Measurements from ENCODE around the gene RGR.

RGR gene

DNA sequence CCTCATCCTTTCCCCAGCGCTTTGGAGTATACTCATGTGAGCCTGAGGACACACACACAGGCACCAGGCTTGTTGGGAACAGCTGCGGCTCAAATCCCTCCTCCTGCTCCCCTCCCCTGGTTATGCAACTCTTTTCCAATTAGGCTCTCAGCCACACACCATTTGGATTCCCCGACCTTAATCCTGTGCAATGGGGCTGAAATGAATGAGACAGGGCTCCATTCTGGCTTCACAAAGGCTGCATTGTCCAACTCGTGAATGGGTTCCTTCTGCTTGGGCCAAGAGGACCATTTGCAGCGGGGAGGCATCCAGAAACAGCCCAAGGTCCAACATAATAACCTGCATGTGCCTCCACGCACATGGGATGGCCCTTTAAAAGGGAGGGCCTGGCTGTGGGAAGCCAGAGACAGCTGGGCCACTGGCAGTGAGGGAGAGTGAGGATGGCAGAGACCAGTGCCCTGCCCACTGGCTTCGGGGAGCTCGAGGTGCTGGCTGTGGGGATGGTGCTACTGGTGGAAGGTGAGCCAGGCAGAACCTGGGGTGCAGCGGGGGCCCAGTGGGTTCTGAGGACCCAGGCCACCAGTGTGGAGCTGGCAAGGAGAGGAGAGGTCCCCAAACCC lies at the start of gene RGR:
RGR (plus strand) TSS at position 403 of the 620 bp plus-strand sequence; CDS start at position 441, 38 bp downstream.
- DNase-seq: no peak

- no peak for DNase-seq
Measured at GRCh38 chr10:84196083-84196482, 48.8 kb upstream of the RGR start.

GRCh38 chr10:84196941-84197340 lies 47.9 kb upstream of the RGR start:
- no peak for DNase-seq

GRCh38 chr10:84197643-84198042 lies 47.2 kb upstream of the RGR start:
- DNase-seq: no peak

DNA sequence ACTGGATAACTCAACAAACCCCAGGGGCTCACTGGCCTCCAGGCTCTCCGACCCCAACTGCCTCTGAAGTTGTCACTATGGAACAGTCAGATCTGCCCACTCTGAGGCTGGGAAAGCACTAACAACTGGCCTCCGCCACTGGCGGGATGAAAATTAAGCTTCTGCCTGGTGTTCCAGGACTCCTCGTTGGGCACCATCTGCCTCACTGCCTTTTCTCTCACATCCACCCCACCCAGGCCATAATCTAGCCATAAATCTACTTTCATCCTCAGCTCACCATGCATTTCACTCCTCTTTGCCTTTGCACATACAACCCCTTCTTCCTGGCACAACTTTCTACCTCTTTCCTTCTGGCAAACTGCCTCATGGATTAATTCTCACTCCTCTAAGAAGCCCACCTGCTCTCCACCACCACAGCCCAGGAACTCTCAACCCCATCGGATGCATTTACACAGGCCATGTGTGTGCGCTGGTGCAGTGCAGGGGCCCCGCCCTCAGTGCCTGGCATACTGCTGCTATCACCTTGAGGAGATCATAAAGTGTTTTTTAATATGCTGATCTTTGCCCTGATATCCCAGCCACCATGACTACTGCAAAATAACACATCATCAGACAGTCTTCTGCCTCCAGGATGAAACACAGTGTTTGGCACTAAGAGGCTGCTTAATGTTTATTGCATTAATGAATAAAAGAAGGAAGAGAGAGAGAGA lies 46.5 kb upstream of the RGR start:
- no peak for DNase-seq

GRCh38 chr10:84200537-84201243 lies 44.2 kb upstream of the RGR start:
- DNase-seq: no peak

GRCh38 chr10:84201244-84201606 lies 43.6 kb upstream of the RGR start:
- no peak for DNase-seq

GRCh38 chr10:84201682-84202081 lies 43.2 kb upstream of the RGR start:
- no peak for DNase-seq

DNA sequence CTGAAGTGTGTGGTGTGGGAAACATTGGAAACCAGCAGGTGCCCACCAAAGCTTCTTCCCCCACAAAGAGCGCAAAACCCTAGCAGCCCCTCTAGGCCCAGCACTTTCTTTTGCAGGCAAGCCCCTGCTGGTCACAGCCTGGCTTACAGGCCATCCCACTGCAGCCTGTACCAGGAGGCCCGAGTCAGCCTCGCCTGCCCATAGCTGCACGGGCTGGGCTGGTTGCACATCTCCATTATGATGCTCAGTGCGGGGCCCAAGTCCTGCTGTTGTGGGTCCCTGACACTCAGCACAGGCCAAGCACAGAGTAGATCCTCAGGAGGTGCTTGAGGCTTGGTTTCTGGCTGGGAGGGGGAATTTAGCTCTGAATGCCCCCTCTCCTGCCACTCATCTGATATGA lies 42.5 kb upstream of the RGR start:
- no peak for DNase-seq

DNA sequence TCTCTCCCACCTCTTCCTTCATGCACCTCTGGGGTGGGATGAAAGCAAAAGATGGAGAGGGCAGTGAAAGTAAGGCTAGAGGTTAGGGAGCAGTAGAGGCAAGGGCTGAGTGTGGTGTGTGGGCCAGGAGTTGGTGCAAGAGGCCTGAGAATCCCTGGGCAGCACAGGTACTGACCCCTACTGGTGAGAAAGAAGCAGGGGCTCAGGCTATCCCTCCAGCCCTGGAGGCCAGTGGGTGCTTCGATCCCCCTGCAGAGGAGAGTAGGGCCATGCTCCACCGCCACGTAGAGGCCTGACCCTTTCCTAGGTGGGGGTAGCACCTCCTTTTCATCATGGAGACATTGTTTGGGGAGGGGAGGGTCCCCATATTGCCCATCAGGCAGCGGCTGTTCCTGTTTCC lies 40.7 kb upstream of the RGR start:
- DNase-seq: no peak

GRCh38 chr10:84204610-84205009 lies 40.2 kb upstream of the RGR start:
- DNase-seq: no peak

DNA sequence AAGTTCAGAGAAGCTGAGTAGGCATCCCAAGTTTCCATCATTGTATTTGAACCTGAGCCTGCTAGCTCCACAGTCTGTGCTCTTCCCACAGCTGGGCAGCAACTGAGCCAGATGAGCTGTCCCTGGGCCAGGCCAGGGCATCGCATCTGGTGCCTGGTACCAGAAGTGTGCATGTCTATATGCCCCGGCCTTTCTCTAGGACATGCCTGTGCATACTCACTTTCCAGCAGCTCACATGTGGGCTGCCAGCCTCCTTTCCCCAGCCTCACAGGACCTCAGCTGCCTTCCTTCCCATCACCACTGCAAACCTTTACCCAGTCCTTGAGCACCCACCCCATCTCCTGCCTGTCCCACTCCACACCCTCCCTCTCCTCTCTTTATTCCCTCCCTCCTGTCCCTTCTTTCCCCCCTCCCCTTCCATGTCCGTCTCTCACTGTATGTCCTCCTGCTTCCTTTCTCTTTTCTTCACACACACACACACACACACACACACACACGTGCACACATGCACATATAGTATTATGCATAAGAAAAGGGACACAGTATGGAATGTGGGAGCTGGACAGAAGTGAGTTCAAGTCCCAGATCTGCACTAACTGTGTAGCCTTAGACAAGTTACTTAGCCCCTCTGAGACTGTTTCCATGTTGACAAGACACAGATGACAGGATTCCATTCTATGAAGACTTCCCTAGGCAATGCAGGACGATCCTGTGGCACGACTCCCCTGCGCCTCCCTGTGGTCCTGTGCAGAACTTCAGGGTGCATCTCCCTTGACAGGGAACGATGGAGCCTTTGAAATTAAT lies 39.6 kb upstream of the RGR start:
- DNase-seq: peak; percentile 63

GRCh38 chr10:84205853-84206525 lies 38.9 kb upstream of the RGR start:
- DNase-seq: no peak

GRCh38 chr10:84208023-84208422 lies 36.8 kb upstream of the RGR start:
- no peak for DNase-seq

DNA sequence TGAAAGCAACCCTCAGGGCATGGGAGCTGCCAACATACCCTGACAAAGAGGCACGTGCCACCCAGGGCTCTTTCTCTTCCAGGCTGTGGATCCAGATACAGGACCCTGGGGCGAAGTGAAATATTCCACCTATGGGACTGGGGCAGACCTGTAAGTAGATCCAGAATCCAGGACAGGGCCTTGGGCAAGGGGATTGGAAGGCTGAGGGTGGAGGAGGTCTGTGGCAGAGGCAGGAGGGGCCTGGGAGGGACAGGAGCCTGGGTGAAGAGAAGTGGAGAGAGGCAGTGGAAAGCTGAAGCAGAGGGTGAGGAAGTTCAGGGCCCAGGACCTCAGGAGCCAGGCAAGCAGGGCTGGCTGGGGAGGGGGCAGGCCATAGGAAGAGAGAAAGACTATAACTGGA lies 33.3 kb upstream of the RGR start:
- DNase-seq: no peak

GRCh38 chr10:84212014-84212413 lies 32.8 kb upstream of the RGR start:
- DNase-seq: no peak

DNA sequence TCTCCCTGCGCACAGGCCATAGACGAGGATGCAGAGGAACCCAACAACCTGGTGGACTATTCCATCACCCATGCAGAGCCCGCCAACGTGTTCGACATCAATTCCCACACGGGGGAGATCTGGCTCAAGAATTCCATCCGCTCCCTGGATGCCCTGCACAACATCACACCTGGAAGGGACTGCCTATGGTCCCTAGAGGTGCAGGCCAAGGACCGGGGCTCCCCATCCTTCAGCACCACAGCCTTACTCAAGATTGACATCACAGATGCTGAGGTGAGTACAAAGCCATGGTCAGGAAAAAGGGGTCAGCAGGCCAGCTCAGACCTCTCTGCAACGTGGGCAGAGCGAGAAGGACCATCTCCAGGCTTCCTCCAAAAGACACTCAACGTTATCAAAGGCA lies 31.8 kb upstream of the RGR start:
- no peak for DNase-seq

DNA sequence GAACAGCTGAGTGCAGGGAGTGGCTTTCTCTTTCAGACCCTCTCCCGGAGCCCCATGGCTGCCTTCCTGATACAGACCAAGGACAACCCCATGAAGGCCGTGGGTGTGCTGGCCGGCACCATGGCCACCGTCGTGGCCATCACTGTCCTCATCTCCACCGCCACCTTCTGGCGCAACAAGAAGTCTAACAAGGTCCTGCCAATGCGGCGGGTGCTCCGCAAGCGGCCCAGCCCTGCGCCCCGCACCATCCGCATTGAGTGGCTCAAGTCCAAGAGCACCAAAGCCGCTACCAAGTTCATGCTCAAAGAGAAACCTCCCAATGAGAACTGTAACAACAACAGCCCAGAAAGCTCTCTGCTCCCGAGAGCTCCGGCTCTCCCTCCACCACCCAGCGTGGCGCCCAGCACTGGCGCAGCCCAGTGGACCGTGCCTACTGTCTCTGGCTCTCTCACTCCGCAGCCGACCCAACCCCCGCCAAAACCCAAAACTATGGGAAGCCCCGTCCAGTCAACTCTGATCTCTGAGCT lies 30.7 kb upstream of the RGR start:
- no peak for DNase-seq

- peak; percentile 18 for DNase-seq
Measured at GRCh38 chr10:84214612-84215235, 30.1 kb upstream of the RGR start.

DNA sequence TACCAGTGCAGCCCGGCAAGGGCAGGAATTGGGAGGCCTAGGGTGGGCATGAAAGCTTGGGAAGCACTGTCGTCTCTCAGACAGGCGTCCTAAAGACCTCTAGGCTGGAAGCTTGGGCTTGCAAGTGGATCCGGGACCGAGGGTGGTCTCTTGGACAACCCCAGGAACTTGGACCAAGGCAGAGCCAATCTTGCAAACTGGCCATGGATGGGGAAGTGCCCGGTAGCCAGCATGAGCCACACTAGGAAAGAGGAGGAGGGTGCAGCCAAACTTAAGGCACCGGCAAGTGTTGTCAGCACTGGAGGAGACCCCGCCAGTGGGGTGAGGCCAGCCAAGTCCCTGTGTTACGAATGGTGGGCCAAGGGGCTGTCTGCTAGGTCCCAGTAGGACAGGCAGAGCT lies 28.0 kb upstream of the RGR start:
- no peak for DNase-seq

- no peak for DNase-seq
Measured at GRCh38 chr10:84217746-84218145, 27.1 kb upstream of the RGR start.

DNA sequence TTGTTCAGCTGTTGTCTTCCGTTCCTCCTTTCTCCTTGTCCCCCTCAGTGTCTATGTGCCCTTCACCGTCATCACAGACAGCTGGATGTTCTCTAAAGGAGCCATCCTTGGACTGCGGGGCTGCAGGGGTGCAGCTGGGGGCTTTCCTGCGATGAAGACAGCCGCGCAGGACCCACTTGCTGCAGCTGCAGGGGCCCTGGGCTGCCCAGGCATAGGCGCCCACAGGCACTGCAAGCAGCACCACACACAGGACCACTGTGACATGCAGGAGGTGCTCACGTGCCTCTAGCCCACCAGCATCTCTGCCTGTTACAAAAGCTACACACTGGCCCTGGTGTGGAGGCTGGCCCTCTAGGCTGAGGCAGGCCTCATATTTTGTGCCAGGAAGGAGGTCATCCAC lies 22.9 kb upstream of the RGR start:
- DNase-seq: no peak
